Measurements from ENCODE around the gene LRCH1. TPM values are rescaled to one million over a fixed set of nuclear protein-coding genes. Genes with fewer than 3 reads are reported as not detected.
A peak's percentile ranks its signal among the peaks of the same experiment; 100 is the strongest.

The LRCH1 gene
- total and polyA plus RNA-seq, 2 experiments from 2014 or later = 6.0 to 14.6 TPM

DNA sequence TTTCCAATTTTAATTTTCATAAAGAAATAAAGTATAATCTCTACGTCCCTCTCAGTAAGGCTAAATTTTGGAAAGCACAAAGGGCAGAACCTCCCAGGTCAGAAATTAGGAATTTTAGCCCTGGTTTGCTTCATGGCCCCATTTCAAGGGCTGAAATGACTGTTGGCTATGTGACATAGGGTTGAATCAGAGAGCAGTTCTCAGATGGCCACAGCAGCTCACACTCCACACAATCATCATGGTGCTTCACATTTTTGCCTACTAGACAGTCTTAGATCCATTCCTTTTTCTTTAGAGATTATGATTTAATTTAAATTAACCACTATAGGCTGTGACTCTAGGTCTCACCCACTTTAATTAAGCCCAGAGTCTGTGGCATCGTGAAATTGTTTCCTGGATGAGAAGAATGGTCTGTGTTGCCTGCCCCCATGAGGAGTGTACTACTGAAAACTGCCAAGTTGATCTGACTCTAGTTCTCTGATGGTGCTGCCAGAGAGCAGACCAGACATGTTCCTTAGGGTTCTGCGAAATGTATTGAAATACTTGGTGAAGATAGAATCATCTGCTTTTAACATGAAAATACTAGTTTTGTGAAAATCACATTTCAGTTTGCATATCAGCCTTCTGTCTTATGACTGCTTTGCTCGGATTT lies 186.6 kb downstream of the LRCH1 start:
- DNase-seq (ENCODE audit: low read depth in 1 of 2, low spot score in 1 of 2) = no peak
- Histone ChIP-seq H3K27me3 (no peaks in the 10 kb centered on the region), H3K4me1 (ENCODE audit: low read depth) (no peaks in the 10 kb centered on the region), H3K27ac (no peak overlapping the region), H3K36me3 (peaks cover 11% of the 10 kb centered on the region), H3K4me3 (no peak overlapping the region), H3K9me3 (ENCODE audit: low read depth) (no peaks in the 10 kb centered on the region)
- TF ChIP-seq, protein P1, sequence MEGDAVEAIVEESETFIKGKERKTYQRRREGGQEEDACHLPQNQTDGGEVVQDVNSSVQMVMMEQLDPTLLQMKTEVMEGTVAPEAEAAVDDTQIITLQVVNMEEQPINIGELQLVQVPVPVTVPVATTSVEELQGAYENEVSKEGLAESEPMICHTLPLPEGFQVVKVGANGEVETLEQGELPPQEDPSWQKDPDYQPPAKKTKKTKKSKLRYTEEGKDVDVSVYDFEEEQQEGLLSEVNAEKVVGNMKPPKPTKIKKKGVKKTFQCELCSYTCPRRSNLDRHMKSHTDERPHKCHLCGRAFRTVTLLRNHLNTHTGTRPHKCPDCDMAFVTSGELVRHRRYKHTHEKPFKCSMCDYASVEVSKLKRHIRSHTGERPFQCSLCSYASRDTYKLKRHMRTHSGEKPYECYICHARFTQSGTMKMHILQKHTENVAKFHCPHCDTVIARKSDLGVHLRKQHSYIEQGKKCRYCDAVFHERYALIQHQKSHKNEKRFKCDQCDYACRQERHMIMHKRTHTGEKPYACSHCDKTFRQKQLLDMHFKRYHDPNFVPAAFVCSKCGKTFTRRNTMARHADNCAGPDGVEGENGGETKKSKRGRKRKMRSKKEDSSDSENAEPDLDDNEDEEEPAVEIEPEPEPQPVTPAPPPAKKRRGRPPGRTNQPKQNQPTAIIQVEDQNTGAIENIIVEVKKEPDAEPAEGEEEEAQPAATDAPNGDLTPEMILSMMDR (IDR thresholded peaks at IDR 0.05; ENCODE audit: low read depth, low read length) = no peak

DNA sequence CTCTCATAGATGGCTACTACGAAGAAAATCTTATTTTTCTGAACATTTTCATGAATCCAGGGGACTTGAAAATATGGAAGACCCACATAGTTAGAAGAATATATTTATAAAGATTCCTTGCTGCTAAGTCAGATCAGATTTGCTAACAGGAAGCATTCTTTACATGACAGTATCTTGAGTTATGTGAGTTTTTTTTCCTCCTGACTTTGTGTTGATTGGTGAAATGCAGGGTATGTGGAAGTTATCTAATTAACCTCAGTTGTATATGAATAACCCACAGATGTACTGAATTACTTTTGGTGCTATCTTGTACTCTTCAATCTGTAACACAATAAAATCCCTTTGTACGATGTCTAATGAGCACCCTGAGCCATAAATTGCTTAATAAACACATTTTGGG lies 190.2 kb downstream of the LRCH1 start:
- H3K36me3 ChIP-seq = no peaks in the 10 kb centered on the region
- H3K9me3 ChIP-seq (ENCODE audit: low read depth) = no peaks in the 10 kb centered on the region
- H3K4me3 ChIP-seq = no peak overlapping the region
- H3K27ac ChIP-seq = no peak overlapping the region
- H3K4me1 ChIP-seq (ENCODE audit: low read depth) = no peaks in the 10 kb centered on the region
- TF ChIP-seq, protein P1 (IDR thresholded peaks at IDR 0.05; ENCODE audit: low read depth, low read length) = no peak
- H3K27me3 ChIP-seq = no peaks in the 10 kb centered on the region
- DNase-seq (ENCODE audit: low read depth in 1 of 2, low spot score in 1 of 2) = peak in 1 of 2 donors; percentile 19

DNA sequence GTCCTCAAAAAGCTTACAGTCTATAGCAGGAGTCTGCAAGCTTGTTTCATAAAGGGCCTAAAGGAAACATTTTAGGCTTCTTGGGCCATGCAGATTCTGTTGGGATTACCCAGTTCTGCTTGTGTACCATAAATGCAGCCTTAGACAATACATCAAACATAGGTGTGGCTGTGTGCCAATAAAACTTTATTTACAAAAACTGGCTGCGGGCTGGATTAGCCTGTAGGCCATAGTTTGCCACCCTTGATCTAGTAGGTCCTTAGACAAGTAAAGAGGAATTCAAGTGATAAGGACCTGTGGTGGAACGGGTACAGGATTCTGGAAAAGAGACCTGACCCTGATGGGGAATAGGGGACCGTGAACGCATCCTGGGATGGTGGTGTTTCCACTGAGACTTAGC lies 192.1 kb downstream of the LRCH1 start:
- DNase-seq (ENCODE audit: low read depth in 1 of 2, low spot score in 1 of 2) = no peak
- Histone ChIP-seq H3K36me3 (no peaks in the 10 kb centered on the region), H3K9me3 (ENCODE audit: low read depth) (no peaks in the 10 kb centered on the region), H3K4me1 (ENCODE audit: low read depth) (no peaks in the 10 kb centered on the region), H3K27ac (no peak overlapping the region), H3K4me3 (no peak overlapping the region), H3K27me3 (no peaks in the 10 kb centered on the region)
- TF ChIP-seq, protein P1 (IDR thresholded peaks at IDR 0.05; ENCODE audit: low read depth, low read length) = no peak

DNA sequence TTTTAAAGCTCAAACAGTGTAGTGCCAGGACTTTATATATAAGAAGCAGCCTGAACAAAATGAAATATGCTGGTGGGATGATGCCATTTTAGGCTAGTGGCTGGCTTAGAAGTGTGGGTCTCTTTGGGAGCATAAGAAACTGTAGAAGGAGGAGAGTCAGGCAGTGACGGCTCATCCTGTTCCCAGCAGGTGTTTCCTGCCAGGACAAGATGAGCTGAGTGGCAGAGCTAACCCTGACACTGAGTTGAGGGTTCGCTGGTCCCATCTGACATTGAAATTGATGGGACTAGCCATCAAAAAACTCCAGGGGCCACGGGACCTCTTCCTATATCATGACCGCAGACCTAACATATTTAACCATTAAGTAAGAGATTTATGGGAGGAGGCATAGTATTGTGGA lies 192.7 kb downstream of the LRCH1 start:
- H3K36me3 ChIP-seq = peaks cover 2% of the 10 kb centered on the region
- H3K9me3 ChIP-seq (ENCODE audit: low read depth) = no peaks in the 10 kb centered on the region
- H3K4me1 ChIP-seq (ENCODE audit: low read depth) = no peaks in the 10 kb centered on the region
- H3K27ac ChIP-seq = no peak overlapping the region
- no peaks in the 10 kb centered on the region for H3K27me3 ChIP-seq
- no peak for DNase-seq (ENCODE audit: low read depth in 1 of 2, low spot score in 1 of 2)
- H3K4me3 ChIP-seq = no peak overlapping the region
- TF ChIP-seq, protein P1 (IDR thresholded peaks at IDR 0.05; ENCODE audit: low read depth, low read length) = no peak

DNA sequence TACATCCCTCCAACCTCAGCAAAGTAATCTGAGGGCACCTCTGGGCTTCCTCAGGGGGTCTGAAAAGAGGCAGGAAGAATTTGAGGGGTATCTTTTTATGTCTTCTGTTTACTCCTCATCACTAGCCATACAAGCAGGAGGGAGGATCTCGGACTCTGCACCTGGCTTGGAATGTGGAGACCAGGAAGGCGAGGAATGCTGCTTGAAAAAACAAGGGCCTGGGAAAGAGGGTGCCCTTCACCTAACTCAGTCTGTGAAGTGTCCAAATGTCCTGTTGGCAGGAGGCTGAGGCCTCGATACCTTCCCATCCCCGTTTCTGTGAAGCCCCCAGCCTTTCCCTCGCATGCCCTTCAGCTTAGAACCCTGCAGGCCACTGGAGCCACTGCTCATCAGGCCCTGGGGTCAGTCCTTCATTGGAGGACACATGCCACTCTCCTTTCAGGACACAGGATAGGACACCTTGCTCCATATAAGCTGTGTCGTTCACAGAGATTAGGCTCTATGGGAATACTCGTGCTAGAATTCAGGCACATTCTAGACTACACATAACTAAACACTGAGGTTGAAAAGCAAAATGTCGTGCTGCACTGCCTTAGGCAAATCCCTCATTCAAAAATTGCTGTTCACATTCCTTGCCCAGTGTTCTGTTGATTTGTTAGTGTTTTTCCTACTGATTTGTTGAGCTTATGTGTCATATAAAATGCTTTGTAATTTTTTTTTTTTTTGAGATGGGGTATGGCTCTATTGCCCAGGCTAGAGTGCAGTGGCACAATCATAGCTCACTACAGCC lies 194.3 kb downstream of the LRCH1 start:
- Histone ChIP-seq H3K27me3 (no peaks in the 10 kb centered on the region), H3K36me3 (peaks cover 12% of the 10 kb centered on the region)
- no peak for DNase-seq (ENCODE audit: low read depth in 1 of 2, low spot score in 1 of 2)

More for the DNA sequence above, 194.3 kb downstream of the LRCH1 start:
- H3K9me3 ChIP-seq (ENCODE audit: low read depth) = no peaks in the 10 kb centered on the region
- no peaks in the 10 kb centered on the region for H3K4me1 ChIP-seq (ENCODE audit: low read depth)
- H3K27ac ChIP-seq = peak overlapping the region; percentile 29
- H3K4me3 ChIP-seq = no peak overlapping the region
- TF ChIP-seq, protein P1 (IDR thresholded peaks at IDR 0.05; ENCODE audit: low read depth, low read length) = no peak

All from cardiac muscle cell (in vitro differentiated cells and primary cell).